Pancreas (tissue), 10 donors: ENCODE results near the gene LILRB3. TPM values are rescaled to one million over a fixed set of nuclear protein-coding genes. Genes with fewer than 3 reads are reported as not detected.

ENCODE experiments used
- ATAC-seq, 4 donors: fragments of 200-7000 bp; cut with Tn5 transposase; one replicate each; pipeline versions ENCODE4 v1.8.0 to v1.9.1; 2020; ENCODE audit warnings: mild to moderate bottlenecking in 4 of 4, moderate library complexity in 4 of 4
- DNase-seq, 6 donors: peaks; one replicate each; pipeline ENCODE4 v3.0.0-alpha.2; 2020
- FAIRE-seq: peaks from 2 replicates; lab custom pipeline; 2012; peaks lifted over from hg19 to GRCh38; lab: Jason Lieb, UNC
- H3K27ac ChIP-seq, 4 donors: fragments of 200-600 bp; sonication (generic); 1 replicate in 3 of 4; 2 replicates in 1 of 4; pipeline versions ENCODE4 v1.5.0 to v1.8.0; 2020
- H3K27me3 ChIP-seq, 4 donors: fragments of 200-600 bp; one replicate each; pipeline ENCODE4 v1.8.0; 2021
- H3K36me3 ChIP-seq, 3 donors: fragments of 200-600 bp; sonication (generic) in 1 of 3; one replicate each; pipeline versions ENCODE4 v1.5.0 to v1.8.0; 2020 to 2021
- H3K4me1 ChIP-seq, 3 donors: fragments of 200-600 bp; one replicate each; pipeline ENCODE4 v1.8.0; 2021
- H3K4me3 ChIP-seq, 4 donors: fragments of 200-600 bp; sonication (generic) in 2 of 4; one replicate each; pipeline versions ENCODE4 v1.5.0 to v1.8.0; 2020 to 2021
- H3K9me3 ChIP-seq, 4 donors: fragments of 200-600 bp; one replicate each; pipeline ENCODE4 v1.8.0; 2021
- WGBS, 2 donors: extraction: QIAGEN DNeasy Blood & Tissue Kit; methylation state at CpG; one replicate each; pipeline ENCODE4 v1.1.7; 2013; 5-methylcytosine and 5-hydroxymethylcytosine counted together
- intact Hi-C, 3 donors: fragments of 100-400 bp; cut with DNase I; formaldehyde crosslinking; loops; one replicate each; pipeline versions ENCODE4 v1.11.1 to v1.14.2; 2022
- polyA plus RNA-seq, 2 donors: library from polyadenylated mRNA; stranded (reverse); fragments of 200-250 nt; gene quantifications; one replicate each; pipeline ENCODE4 v1.2.3, GENCODE V29; 2013
- total RNA-seq, 6 donors: library from RNA; stranded (reverse); fragmentation: NEBNext Ultra II Directional in 4 of 6; extraction: Animal tissue kit (Norgen Biotek cat#: 25700) in 4 of 6; gene quantifications; one replicate each; pipeline versions ENCODE4 v1.2.1 to v1.2.4, GENCODE V29; 2021 to 2023
- TF ChIP-seq, protein P1 (sequence below), 4 donors: fragments of 200-600 bp; sonication (generic) in 3 of 4; IDR thresholded peaks; one replicate each; pipeline versions ENCODE4 v1.5.0 to v1.8.0; 2021; ENCODE audit warnings: antibody characterized with exemption in 4 of 4
- donor health status: healthy with polysubstance abuse.
- donor health status: DM: no; HTN: no; CAD: no; lungs with moderate emphysema.
- donor health status: DM: no; HTN: no; CAD: no.
- donor health status: control.
- donor health status: control.
- donor health status: Bipolar disorder and iron deficiency.
- donor health status: DM: yes; HTN: yes; CAD: no.
- donor health status: DM: no; HTN: no; CAD: no.
- donor health status: DM: no; HTN: no; CAD: no.
- donor health status: DM: yes; HTN: yes; CAD: no.

Gene LILRB3
- total and polyA plus RNA-seq, 8 donors, result 0.47 to 5.6 (median 1.8) TPM

- ATAC-seq (no peak), FAIRE-seq (no peak), DNase-seq (no peak)
- no peaks in the 10 kb centered on the region for H3K27me3 ChIP-seq
- intact Hi-C loops, result no loop called here
- H3K27ac ChIP-seq, result peak overlapping the region; percentile 6 to 94 (median 89)
- H3K9me3 ChIP-seq, result no peaks in the 10 kb centered on the region
- H3K4me3 ChIP-seq, result no peak overlapping the region
- WGBS, 2 donors, result 89 to 91% methylated on average over 12 of the region's 12 CpGs
- TF ChIP-seq, protein P1, sequence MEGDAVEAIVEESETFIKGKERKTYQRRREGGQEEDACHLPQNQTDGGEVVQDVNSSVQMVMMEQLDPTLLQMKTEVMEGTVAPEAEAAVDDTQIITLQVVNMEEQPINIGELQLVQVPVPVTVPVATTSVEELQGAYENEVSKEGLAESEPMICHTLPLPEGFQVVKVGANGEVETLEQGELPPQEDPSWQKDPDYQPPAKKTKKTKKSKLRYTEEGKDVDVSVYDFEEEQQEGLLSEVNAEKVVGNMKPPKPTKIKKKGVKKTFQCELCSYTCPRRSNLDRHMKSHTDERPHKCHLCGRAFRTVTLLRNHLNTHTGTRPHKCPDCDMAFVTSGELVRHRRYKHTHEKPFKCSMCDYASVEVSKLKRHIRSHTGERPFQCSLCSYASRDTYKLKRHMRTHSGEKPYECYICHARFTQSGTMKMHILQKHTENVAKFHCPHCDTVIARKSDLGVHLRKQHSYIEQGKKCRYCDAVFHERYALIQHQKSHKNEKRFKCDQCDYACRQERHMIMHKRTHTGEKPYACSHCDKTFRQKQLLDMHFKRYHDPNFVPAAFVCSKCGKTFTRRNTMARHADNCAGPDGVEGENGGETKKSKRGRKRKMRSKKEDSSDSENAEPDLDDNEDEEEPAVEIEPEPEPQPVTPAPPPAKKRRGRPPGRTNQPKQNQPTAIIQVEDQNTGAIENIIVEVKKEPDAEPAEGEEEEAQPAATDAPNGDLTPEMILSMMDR (IDR thresholded peaks at IDR 0.05), result no peak
- peaks cover 11 to 48% (median 36%) of the 10 kb centered on the region in 3 donors for H3K4me1 ChIP-seq
- H3K36me3 ChIP-seq, result peaks cover 3 to 19% (median 19%) of the 10 kb centered on the region in 3 donors
These were observed 11.6 kb downstream of the LILRB3 start for GRCh38 chr19:54211235-54211634.

DNA sequence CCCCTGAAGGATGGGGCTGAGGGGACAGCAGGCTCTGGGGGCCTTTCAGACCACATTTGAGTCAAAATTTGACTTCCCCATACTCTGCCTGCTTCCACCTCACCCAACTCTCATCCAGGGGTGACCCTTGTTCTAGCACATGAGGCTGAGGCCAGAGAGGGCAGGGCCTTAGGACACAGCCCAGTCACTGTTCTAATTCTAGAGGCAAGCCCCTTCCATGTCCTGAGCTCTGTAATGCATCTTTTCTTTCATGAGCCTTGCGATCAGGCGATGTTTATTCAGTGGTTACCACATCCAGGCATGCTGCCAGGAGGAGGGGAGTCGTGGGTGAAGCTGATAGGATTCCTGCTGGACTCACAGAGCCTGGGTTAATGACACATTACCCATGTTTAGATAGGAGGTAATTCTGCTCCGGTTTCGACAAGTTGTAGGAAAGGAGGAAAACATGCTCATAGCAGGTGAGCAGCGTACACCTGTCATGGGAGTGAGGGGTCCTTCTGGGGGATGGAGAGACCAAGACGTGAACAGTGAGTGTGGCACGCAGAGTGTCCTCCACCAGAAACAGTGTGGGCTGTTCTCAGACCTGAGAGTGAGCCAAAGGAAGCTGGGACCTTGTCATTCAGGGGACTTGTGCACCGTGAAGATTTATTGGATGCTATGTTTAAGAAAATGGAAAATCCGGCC is 12.9 kb downstream of the LILRB3 start:
- peak overlapping the region in 1 of 4 donors; percentile 32 for H3K4me3 ChIP-seq
- WGBS, 2 donors, result 7% methylated on average over 10 of the region's 10 CpGs

DNA sequence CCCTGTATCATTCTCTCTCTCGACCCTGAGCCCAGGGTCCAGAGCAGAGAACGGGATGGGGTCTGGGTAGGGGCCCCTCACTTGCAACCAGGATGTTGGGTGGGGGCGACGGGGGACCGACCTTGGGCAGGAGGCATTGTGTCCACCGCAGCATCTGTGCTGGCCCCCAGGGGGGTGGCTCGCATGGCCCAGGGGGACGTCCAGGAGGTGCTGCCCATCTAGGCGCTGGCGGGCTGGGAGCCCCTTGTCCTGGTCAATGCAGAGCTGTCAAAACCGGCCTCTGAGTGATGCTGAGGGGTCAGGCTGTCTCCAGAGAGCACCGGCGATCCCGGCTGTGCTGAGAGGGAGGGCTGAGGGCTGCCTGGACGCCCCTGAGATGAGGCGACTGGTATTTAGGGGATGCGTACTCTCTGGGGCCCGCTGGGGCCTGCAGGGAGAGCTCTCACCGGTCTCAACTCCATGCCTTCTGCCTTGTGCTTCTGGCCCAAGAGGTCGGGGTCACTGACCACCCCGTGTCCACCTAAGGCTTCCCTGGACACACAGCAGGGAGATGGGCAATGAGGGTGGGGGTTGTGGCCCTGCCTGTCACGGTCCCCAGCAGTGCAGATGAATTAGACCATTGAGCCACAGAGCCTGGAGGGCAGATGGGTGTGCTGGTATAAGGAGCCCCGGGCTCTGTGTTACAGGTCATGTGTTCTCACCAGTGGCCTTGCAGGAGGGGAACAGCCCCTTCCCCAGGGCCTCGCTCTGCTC is 13.6 kb downstream of the LILRB3 start:
- TF ChIP-seq, protein P1 (IDR thresholded peaks at IDR 0.05), result no peak
- H3K36me3 ChIP-seq, result peaks cover 7 to 36% (median 34%) of the 10 kb centered on the region in 3 donors
- FAIRE-seq, result no peak
- peaks cover 17 to 66% (median 49%) of the 10 kb centered on the region in 3 donors for H3K4me1 ChIP-seq
- intact Hi-C loops, result no loop called here
- no peaks in the 10 kb centered on the region for H3K27me3 ChIP-seq
- peak; percentile 8 to 27 (median 14) for ATAC-seq
- no peak overlapping the region for H3K4me3 ChIP-seq
- peak in 4 of 6 donors; percentile 40 to 85 (median 60) for DNase-seq
- H3K27ac ChIP-seq, result peak overlapping the region; percentile 77 to 94 (median 89)
- no peaks in the 10 kb centered on the region for H3K9me3 ChIP-seq
- 57 to 64% methylated on average over 22 to 24 of the region's 24 CpGs for WGBS, 2 donors

More for the DNA sequence above, 12.9 kb downstream of the LILRB3 start:
- H3K9me3 ChIP-seq, result no peaks in the 10 kb centered on the region
- ATAC-seq, result peak; percentile 80 to 84 (median 81)
- H3K27ac ChIP-seq, result peak overlapping the region; percentile 77 to 94 (median 89)
- H3K27me3 ChIP-seq, result no peaks in the 10 kb centered on the region
- intact Hi-C loops, result no loop called here
- peaks cover 3 to 30% (median 29%) of the 10 kb centered on the region in 3 donors for H3K36me3 ChIP-seq
- H3K4me1 ChIP-seq, result peaks cover 13 to 59% (median 42%) of the 10 kb centered on the region in 3 donors
- peak; percentile 88 to 97 (median 96) for DNase-seq
- no peak for FAIRE-seq
- TF ChIP-seq, protein P1 (IDR thresholded peaks at IDR 0.05), result no peak

DNA sequence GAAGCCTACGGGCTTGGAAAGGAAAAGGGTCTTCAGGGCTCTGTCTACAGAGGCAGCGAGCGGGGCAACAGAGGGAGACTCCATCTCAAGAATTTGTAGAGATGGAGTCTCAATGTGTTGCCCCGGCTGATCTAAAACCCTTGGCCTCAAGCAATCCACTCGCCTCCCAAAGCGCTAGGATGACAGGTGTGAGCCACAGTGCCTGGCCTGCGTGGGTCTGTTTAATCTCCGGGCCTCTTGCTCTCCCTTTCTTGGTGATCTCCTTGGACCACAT is 14.1 kb downstream of the LILRB3 start:
- 71 to 74% methylated on average over 8 of the region's 8 CpGs for WGBS, 2 donors
- DNase-seq, result no peak
- FAIRE-seq, result no peak
- TF ChIP-seq, protein P1 (IDR thresholded peaks at IDR 0.05), result no peak
- ATAC-seq, result peak in 1 of 4 donors; percentile 0
- H3K4me3 ChIP-seq, result no peak overlapping the region
- peak overlapping the region; percentile 77 to 94 (median 89) for H3K27ac ChIP-seq
- intact Hi-C loops, result no loop called here
- peaks cover 20 to 71% (median 54%) of the 10 kb centered on the region in 3 donors for H3K4me1 ChIP-seq
- peaks cover 7 to 38% (median 34%) of the 10 kb centered on the region in 3 donors for H3K36me3 ChIP-seq
- H3K27me3 ChIP-seq, result no peaks in the 10 kb centered on the region
- H3K9me3 ChIP-seq, result no peaks in the 10 kb centered on the region
